Endothelial cell of umbilical vein (primary cell): ENCODE data around the gene MORN3. TPM values are rescaled to one million over a fixed set of nuclear protein-coding genes. Genes with fewer than 3 reads are reported as not detected.

Experiments
- BruUV-seq: library from RNA; stranded (reverse); fragments of 400-500 nt; replicated peaks from 2 replicates; lab custom pipeline; 2021; lab: Mats Ljungman, UMichigan
- CTCF ChIA-PET: fragments of 300-600, 350-600 bp; sonication (Branson Sonifier 250); formaldehyde crosslinking; loops from one replicate; lab custom pipeline; 2021; ENCODE audit warnings: antibody characterized with exemption, inconsistent platforms; lab: Charles Lee
- POLR2A ChIA-PET: fragments of 300-600, 350-600 bp; sonication (Branson Sonifier 250); formaldehyde crosslinking; loops from one replicate; lab custom pipeline; 2021; ENCODE audit warnings: antibody characterized with exemption, inconsistent platforms; lab: Charles Lee
- DNase-seq: peaks from one replicate; pipeline ENCODE4 v3.0.0-alpha.2; 2011; ENCODE audit warnings: low read depth, low spot score
- FAIRE-seq: peaks from 2 replicates; lab custom pipeline; 2011; peaks lifted over from hg19 to GRCh38; lab: Jason Lieb, UNC
- H2AFZ ChIP-seq: 2 replicates; pipeline ENCODE4 v1.6.0; 2012; ENCODE audit warnings: low read depth, low read length, control low read depth, inconsistent platforms
- H3K27ac ChIP-seq: 2 replicates; pipeline ENCODE4 v1.5.1; 2011; ENCODE audit warnings: low read depth, mild to moderate bottlenecking, control low read depth, low read length, moderate library complexity; ENCODE audit not compliant: insufficient read depth
- H3K27me3 ChIP-seq, 2 experiments: 2 replicates each; pipeline versions ENCODE4 v1.6.0 to v1.6.1; 2011; ENCODE audit warnings: low read length in 2 of 2, mixed read lengths in 1 of 2; ENCODE audit not compliant: control insufficient read depth in 2 of 2, insufficient read depth in 2 of 2
- H3K36me3 ChIP-seq, 2 experiments: 2 replicates in 1 of 2; 3 replicates in 1 of 2; pipeline ENCODE4 v1.5.1; 2011; ENCODE audit warnings: low read length in 2 of 2, mild to moderate bottlenecking in 1 of 2, moderate library complexity in 1 of 2; ENCODE audit not compliant: control insufficient read depth in 2 of 2, insufficient read depth in 2 of 2; ENCODE audit errors: extremely low read depth in 1 of 2
- H3K4me1 ChIP-seq: 3 replicates; pipeline ENCODE4 v1.5.1; 2011; ENCODE audit warnings: mild to moderate bottlenecking, low read length; ENCODE audit not compliant: control insufficient read depth, insufficient read depth; ENCODE audit errors: extremely low read depth
- H3K4me2 ChIP-seq: 2 replicates; pipeline ENCODE4 v1.6.1; 2011; ENCODE audit warnings: low read length, control low read depth, mixed read lengths; ENCODE audit not compliant: insufficient read depth
- H3K4me3 ChIP-seq, 3 experiments: fragments of 200-600 bp in 1 of 3; sonication (generic), shearing (Covaris generic) in 1 of 3; replicated peaks in 1 of 3; 2 replicates each; pipeline ENCODE4 v1.5.1; 2011 to 2016; ENCODE audit warnings: control low read depth in 3 of 3, low read length in 3 of 3, mild to moderate bottlenecking in 2 of 3, inconsistent platforms in 1 of 3, low read depth in 1 of 3, moderate library complexity in 1 of 3; ENCODE audit not compliant: insufficient read depth in 1 of 3
- H3K79me2 ChIP-seq: 2 replicates; pipeline ENCODE4 v1.6.0; 2012; ENCODE audit warnings: low read length, inconsistent platforms; ENCODE audit not compliant: control insufficient read depth, insufficient read depth
- H3K9ac ChIP-seq: replicated peaks from 2 replicates; pipeline ENCODE3; 2011; ENCODE audit warnings: low read length, control low read depth; ENCODE audit not compliant: insufficient read depth; ENCODE audit errors: extremely low read depth
- H3K9me1 ChIP-seq: replicated peaks from 3 replicates; pipeline ENCODE4 v1.6.0; 2011; ENCODE audit warnings: mild to moderate bottlenecking, low read length; ENCODE audit not compliant: control insufficient read depth, insufficient read depth; ENCODE audit errors: extremely low read depth
- H3K9me3 ChIP-seq: replicated peaks from 2 replicates; pipeline ENCODE4 v1.5.1; 2012; ENCODE audit warnings: low read length, inconsistent platforms; ENCODE audit not compliant: control insufficient read depth, insufficient read depth
- H4K20me1 ChIP-seq: replicated peaks from 2 replicates; pipeline ENCODE3; 2011; ENCODE audit warnings: mild to moderate bottlenecking, low read length; ENCODE audit not compliant: control insufficient read depth, insufficient read depth; ENCODE audit errors: extremely low read depth
- EZH2 ChIP-seq: IDR thresholded peaks from 2 replicates; pipeline ENCODE4 v1.6.1; 2012; ENCODE audit warnings: borderline replicate concordance, low read depth, mild to moderate bottlenecking, moderate library complexity, low read length, inconsistent platforms; ENCODE audit not compliant: severe bottlenecking
- FOS ChIP-seq: IDR thresholded peaks from 2 replicates; pipeline ENCODE4 v1.6.1; 2011; ENCODE audit warnings: mild to moderate bottlenecking, low read length, moderate library complexity, borderline replicate concordance; ENCODE audit not compliant: insufficient read depth
- GATA2 ChIP-seq: IDR thresholded peaks from 2 replicates; pipeline ENCODE4 v1.7.0; 2011; ENCODE audit warnings: low read depth, mild to moderate bottlenecking, moderate library complexity, mixed read lengths, low read length; ENCODE audit not compliant: insufficient read length, insufficient read depth
- JUN ChIP-seq: IDR thresholded peaks from 2 replicates; pipeline ENCODE4 v1.6.1; 2011; ENCODE audit warnings: borderline replicate concordance, low read depth; ENCODE audit not compliant: insufficient read length, insufficient read depth
- MAX ChIP-seq: IDR thresholded peaks from 2 replicates; pipeline ENCODE4 v1.6.1; 2011; ENCODE audit not compliant: insufficient read depth, insufficient read length
- MYC ChIP-seq: IDR thresholded peaks from one replicate; pipeline ENCODE4 v1.6.1; 2011; ENCODE audit warnings: mild to moderate bottlenecking, low read depth, low read length
- POLR2A ChIP-seq: IDR thresholded peaks from 2 replicates; pipeline ENCODE4 v1.6.1; 2012; ENCODE audit warnings: low read depth, mild to moderate bottlenecking, control low read depth, low read length
- POLR2AphosphoS5 ChIP-seq: IDR thresholded peaks from 2 replicates; pipeline ENCODE4 v1.6.1; 2012; ENCODE audit warnings: low read depth, mild to moderate bottlenecking, control low read depth, low read length, moderate library complexity; ENCODE audit not compliant: insufficient read depth
- dilution Hi-C: fragments of 300-500 bp; cut with MboI; formaldehyde crosslinking; loops from one replicate; pipeline ENCODE4 v1.15.0; 2019; ENCODE audit warnings: low sequenced_read_pairs; ENCODE audit not compliant: extremely low pct_ligation_motif_present
- intact Hi-C: fragments of 100-400 bp; cut with micrococcal nuclease; formaldehyde crosslinking; loops from one replicate; pipeline ENCODE4 v1.10.0; 2022
- polyA plus RNA-seq, 4 experiments: library from polyadenylated mRNA; depleted of rRNA in 3 of 4; stranded (reverse) in 3 of 4; unstranded in 1 of 4; fragments of >200 nt; gene quantifications; 2 replicates each; pipeline versions ENCODE4 v1.2.1 to v1.2.3, GENCODE V29; 2011 to 2012; ENCODE audit warnings: missing spikeins in 1 of 4
- total RNA-seq: library from RNA; stranded (reverse); gene quantifications from 2 replicates; pipeline ENCODE4 v1.2.3, GENCODE V29; 2021
- TF ChIP-seq, protein P1 (sequence below), 2 donors: IDR thresholded peaks; 1 replicate in 1 of 2; 2 replicates in 1 of 2; pipeline ENCODE4 v1.5.1; 2011; ENCODE audit warnings: low read length in 2 of 2, mild to moderate bottlenecking in 2 of 2, moderate library complexity in 2 of 2, control low read depth in 1 of 2, inconsistent platforms in 1 of 2, low read depth in 1 of 2; ENCODE audit not compliant: insufficient read depth in 1 of 2; ENCODE audit errors: extremely low read depth in 1 of 2

MORN3 gene
- total and polyA plus RNA-seq, 2 donors (not counting 3 experiments of a cell fraction or from before 2014, with no cell fraction given), result 0.66 to 0.73 TPM

- H3K9ac ChIP-seq, result no peak overlapping the region
- H3K4me2 ChIP-seq, result no peak overlapping the region
- H3K36me3 ChIP-seq, result peaks cover 0 to 9% of the 10 kb centered on the region in 2 experiments
- ChIA-PET CTCF (interaction anchor here (1.0 to 5.5 kb wide), 6 partner anchors 11 to 85 kb away, joined by 3 to 29 read pairs (median 12); partner anchors contain the start of genes MORN3 and ORAI1), POLR2A (interaction anchor here (0.6 kb wide), 1 partner anchor 25 kb away, joined by 3 read pairs; no protein-coding TSS in a partner anchor)
- H3K4me3 ChIP-seq, result no peak overlapping the region
- H3K4me1 ChIP-seq, result peaks cover 2% of the 10 kb centered on the region
- TF ChIP-seq, protein P1, sequence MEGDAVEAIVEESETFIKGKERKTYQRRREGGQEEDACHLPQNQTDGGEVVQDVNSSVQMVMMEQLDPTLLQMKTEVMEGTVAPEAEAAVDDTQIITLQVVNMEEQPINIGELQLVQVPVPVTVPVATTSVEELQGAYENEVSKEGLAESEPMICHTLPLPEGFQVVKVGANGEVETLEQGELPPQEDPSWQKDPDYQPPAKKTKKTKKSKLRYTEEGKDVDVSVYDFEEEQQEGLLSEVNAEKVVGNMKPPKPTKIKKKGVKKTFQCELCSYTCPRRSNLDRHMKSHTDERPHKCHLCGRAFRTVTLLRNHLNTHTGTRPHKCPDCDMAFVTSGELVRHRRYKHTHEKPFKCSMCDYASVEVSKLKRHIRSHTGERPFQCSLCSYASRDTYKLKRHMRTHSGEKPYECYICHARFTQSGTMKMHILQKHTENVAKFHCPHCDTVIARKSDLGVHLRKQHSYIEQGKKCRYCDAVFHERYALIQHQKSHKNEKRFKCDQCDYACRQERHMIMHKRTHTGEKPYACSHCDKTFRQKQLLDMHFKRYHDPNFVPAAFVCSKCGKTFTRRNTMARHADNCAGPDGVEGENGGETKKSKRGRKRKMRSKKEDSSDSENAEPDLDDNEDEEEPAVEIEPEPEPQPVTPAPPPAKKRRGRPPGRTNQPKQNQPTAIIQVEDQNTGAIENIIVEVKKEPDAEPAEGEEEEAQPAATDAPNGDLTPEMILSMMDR (IDR thresholded peaks at IDR 0.05; ENCODE audit: extremely low read depth in 1 of 2, insufficient read depth in 1 of 2, low read depth in 1 of 2, low read length in 2 of 2), result no peak
- TF ChIP-seq MYC (no peak), JUN (no peak)
- no peak for DNase-seq
- no TSS peak for BruUV-seq
- H3K27me3 ChIP-seq, result no peaks in the 10 kb centered on the region
- intact Hi-C loops (no loop called here), dilution Hi-C loops (no loop called here)
- H3K27ac ChIP-seq, result no peak overlapping the region
- no peak overlapping the region for H2AFZ ChIP-seq
- H3K9me3 ChIP-seq, result no peaks in the 10 kb centered on the region
- FAIRE-seq, result no peak
- H3K79me2 ChIP-seq, result peaks cover 39% of the 10 kb centered on the region
- H4K20me1 ChIP-seq, result no peaks in the 10 kb centered on the region
- no peaks in the 10 kb centered on the region for H3K9me1 ChIP-seq
These were observed 32.1 kb downstream of the MORN3 start for GRCh38 chr12:121637231-121637914.

DNA sequence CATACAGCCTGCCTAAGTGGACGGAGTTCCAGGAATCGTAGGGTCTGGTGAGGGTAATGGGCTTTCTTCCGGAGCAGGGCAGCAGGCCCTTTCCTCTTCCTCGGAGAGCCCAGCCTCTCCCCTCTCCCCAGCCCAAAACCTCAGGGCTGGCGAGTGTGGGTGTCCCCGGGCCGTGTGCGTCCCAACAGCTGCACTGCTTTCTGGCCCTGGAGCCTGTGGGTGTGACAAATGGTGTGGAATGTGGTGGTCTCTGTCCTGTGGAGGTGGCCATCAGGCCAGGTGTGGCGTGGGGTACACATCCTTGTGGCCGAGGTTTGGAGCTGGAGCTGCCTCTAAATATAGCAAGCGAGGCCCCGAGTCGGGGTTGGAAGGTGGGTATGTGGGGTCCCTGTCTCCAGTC lies 34.6 kb downstream of the MORN3 start:
- Histone ChIP-seq H3K9me1 (no peaks in the 10 kb centered on the region), H4K20me1 (no peaks in the 10 kb centered on the region), H3K9me3 (no peaks in the 10 kb centered on the region), H3K9ac (no peak overlapping the region), H3K27ac (no peak overlapping the region), H3K79me2 (peaks cover 56% of the 10 kb centered on the region), H2AFZ (no peak overlapping the region), H3K4me2 (no peak overlapping the region), H3K4me3 (no peak overlapping the region), H3K4me1 (peaks cover 20% of the 10 kb centered on the region), H3K36me3 (peaks cover 0 to 2% of the 10 kb centered on the region in 2 experiments), H3K27me3 (no peaks in the 10 kb centered on the region)
- intact Hi-C loops (no loop called here), dilution Hi-C loops (no loop called here)
- DNase-seq (no peak), FAIRE-seq (no peak)
- BruUV-seq, result no TSS peak
- no peak for TF ChIP-seq POLR2AphosphoS5
- no peak for TF ChIP-seq FOS
- no peak for TF ChIP-seq GATA2
- TF ChIP-seq EZH2, result no peak
- no peak for TF ChIP-seq JUN
- TF ChIP-seq, protein P1 (IDR thresholded peaks at IDR 0.05; ENCODE audit: extremely low read depth in 1 of 2, insufficient read depth in 1 of 2, low read depth in 1 of 2, low read length in 2 of 2), result no peak
- no peak for TF ChIP-seq MAX
- TF ChIP-seq MYC, result no peak
- TF ChIP-seq POLR2A, result no peak
- POLR2A ChIA-PET, result no interaction called here
- CTCF ChIA-PET, result interaction anchor here (1.1 to 5.5 kb wide), 4 partner anchors 8 to 83 kb away, joined by 3 to 29 read pairs (median 22); partner anchors contain the start of gene ORAI1
